ENCODE data around the gene MYL2. TPM values are rescaled to one million over a fixed set of nuclear protein-coding genes. Genes with fewer than 3 reads are reported as not detected.

MYL2 gene
- total RNA-seq, 1 donor from 2014 or later: not detected

Other genes starting within 250 kb of the MYL2 start
- 7.5 TPM for gene HVCN1, start 231.5 kb downstream of the MYL2 start, total RNA-seq
- 111 TPM for gene PPP1CC, start 177.7 kb downstream of the MYL2 start, total RNA-seq
- gene CCDC63, start 73.6 kb downstream of the MYL2 start, total RNA-seq: not detected
- gene CUX2, start 113.6 kb upstream of the MYL2 start, total RNA-seq: 0.04 TPM